ENCODE data around the gene AUTS2.

Gene AUTS2

DNA sequence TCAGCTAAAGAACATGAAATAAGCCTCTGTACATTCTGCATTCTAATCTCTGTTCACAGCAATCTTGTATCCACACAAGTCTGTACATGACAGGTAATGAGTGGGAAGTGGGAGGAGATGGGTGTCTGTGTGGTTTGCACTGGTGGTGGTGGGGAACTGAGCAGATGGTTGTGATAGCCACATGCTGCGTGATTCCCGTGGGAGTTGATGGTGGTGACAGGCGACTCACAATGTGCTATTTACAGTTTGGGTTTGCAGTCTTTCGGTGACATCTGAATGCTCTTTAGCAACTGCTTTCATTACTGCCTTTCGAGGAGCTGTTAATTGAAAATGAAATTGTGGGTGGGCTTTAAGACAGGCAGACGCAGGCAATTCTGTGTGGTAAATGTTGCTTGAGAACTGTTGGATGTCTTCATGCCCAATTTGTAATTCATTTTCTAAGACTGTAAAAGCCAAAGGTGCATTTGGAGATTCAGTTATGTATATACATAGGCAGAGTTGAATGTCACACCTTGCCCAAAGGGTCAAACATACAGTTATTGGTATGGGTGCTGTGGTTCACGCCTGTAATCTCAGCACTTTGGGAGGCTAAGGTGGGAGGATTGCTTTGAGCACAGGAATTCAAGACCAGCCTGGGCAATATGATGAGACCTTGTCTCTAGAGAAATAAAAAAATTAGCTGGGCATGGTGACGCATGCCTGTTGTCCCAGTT, 308.2 kb downstream of the AUTS2 start:
- no peak for TF ChIP-seq POLR2AphosphoS5 (IDR thresholded peaks at IDR 0.05; ENCODE audit: low read depth)
- Histone ChIP-seq H3K27ac (replicated peaks) (no peak overlapping the region), H3K27me3 (ENCODE audit: insufficient read depth, poor library complexity, severe bottlenecking) (no peaks in the 10 kb centered on the region), H3K4me3 (replicated peaks; ENCODE audit: insufficient read depth, low read length) (no peak overlapping the region)
- DNase-seq (ENCODE audit: low read depth in 1 of 2, low spot score in 1 of 2): no peak

DNA sequence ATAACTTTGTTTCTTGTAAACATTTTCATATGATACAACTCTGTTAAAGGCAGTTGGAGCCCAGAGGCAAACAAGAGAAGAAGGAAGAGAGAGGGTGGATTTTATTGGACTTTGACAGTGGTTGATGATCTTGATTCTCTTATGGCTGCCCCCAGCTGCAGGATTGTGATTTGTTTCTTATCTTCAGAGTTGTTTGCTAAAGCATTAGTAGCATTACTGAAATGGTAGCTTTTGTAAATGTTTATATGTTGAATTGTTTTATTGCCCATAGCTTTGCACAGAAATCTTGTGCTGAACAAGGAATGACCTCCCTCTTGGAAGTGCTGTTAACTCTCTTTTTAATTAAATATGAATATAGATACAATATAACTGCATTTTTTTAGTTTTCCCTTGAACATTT, 309.4 kb downstream of the AUTS2 start:
- TF ChIP-seq, protein P1, sequence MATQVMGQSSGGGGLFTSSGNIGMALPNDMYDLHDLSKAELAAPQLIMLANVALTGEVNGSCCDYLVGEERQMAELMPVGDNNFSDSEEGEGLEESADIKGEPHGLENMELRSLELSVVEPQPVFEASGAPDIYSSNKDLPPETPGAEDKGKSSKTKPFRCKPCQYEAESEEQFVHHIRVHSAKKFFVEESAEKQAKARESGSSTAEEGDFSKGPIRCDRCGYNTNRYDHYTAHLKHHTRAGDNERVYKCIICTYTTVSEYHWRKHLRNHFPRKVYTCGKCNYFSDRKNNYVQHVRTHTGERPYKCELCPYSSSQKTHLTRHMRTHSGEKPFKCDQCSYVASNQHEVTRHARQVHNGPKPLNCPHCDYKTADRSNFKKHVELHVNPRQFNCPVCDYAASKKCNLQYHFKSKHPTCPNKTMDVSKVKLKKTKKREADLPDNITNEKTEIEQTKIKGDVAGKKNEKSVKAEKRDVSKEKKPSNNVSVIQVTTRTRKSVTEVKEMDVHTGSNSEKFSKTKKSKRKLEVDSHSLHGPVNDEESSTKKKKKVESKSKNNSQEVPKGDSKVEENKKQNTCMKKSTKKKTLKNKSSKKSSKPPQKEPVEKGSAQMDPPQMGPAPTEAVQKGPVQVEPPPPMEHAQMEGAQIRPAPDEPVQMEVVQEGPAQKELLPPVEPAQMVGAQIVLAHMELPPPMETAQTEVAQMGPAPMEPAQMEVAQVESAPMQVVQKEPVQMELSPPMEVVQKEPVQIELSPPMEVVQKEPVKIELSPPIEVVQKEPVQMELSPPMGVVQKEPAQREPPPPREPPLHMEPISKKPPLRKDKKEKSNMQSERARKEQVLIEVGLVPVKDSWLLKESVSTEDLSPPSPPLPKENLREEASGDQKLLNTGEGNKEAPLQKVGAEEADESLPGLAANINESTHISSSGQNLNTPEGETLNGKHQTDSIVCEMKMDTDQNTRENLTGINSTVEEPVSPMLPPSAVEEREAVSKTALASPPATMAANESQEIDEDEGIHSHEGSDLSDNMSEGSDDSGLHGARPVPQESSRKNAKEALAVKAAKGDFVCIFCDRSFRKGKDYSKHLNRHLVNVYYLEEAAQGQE (IDR thresholded peaks at IDR 0.05; ENCODE audit: insufficient replicate concordance, low read depth): no peak
- no peak for TF ChIP-seq POLR2AphosphoS5 (IDR thresholded peaks at IDR 0.05; ENCODE audit: low read depth)
- TF ChIP-seq, protein P2, sequence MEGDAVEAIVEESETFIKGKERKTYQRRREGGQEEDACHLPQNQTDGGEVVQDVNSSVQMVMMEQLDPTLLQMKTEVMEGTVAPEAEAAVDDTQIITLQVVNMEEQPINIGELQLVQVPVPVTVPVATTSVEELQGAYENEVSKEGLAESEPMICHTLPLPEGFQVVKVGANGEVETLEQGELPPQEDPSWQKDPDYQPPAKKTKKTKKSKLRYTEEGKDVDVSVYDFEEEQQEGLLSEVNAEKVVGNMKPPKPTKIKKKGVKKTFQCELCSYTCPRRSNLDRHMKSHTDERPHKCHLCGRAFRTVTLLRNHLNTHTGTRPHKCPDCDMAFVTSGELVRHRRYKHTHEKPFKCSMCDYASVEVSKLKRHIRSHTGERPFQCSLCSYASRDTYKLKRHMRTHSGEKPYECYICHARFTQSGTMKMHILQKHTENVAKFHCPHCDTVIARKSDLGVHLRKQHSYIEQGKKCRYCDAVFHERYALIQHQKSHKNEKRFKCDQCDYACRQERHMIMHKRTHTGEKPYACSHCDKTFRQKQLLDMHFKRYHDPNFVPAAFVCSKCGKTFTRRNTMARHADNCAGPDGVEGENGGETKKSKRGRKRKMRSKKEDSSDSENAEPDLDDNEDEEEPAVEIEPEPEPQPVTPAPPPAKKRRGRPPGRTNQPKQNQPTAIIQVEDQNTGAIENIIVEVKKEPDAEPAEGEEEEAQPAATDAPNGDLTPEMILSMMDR (IDR thresholded peaks at IDR 0.05; ENCODE audit: insufficient read depth, low read length): no peak
- no peak for TF ChIP-seq GABPA (IDR thresholded peaks at IDR 0.05; ENCODE audit: low read depth)
- TF ChIP-seq SPI1 (IDR thresholded peaks at IDR 0.05; ENCODE audit: borderline replicate concordance, low read depth): no peak
- no peaks in the 10 kb centered on the region for H3K27me3 ChIP-seq (ENCODE audit: insufficient read depth, poor library complexity, severe bottlenecking)
- H3K4me3 ChIP-seq (replicated peaks; ENCODE audit: insufficient read depth, low read length): no peak overlapping the region
- DNase-seq (ENCODE audit: low read depth in 1 of 2, low spot score in 1 of 2): no peak
- no peak overlapping the region for H3K27ac ChIP-seq (replicated peaks)

DNA sequence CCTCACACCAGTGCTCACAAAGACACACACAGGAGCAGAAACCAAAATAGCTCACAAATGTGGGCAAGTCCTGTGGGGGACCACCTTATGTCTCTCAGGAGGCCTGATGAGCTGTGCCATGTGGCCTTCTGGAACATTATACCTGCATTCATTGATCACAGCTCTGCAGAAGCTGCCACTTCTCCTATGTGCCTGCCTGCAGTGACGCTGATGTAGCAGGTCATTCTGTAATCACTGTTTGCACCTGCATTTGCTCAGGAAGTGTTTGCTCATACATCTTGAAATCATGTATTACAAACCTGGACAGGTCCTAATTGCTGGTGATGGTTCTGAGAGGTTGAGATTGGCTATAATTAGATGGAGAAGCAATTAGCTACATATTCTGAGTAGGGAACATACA, 310.2 kb downstream of the AUTS2 start:
- Histone ChIP-seq H3K4me3 (replicated peaks; ENCODE audit: insufficient read depth, low read length) (no peak overlapping the region), H3K27ac (replicated peaks) (no peak overlapping the region), H3K27me3 (ENCODE audit: insufficient read depth, poor library complexity, severe bottlenecking) (no peaks in the 10 kb centered on the region)
- no peak for DNase-seq (ENCODE audit: low read depth in 1 of 2, low spot score in 1 of 2)
- TF ChIP-seq, protein P2 (IDR thresholded peaks at IDR 0.05; ENCODE audit: insufficient read depth, low read length): no peak
- TF ChIP-seq, protein P1 (IDR thresholded peaks at IDR 0.05; ENCODE audit: insufficient replicate concordance, low read depth): no peak
- no peak for TF ChIP-seq GABPA (IDR thresholded peaks at IDR 0.05; ENCODE audit: low read depth)
- no peak for TF ChIP-seq SPI1 (IDR thresholded peaks at IDR 0.05; ENCODE audit: borderline replicate concordance, low read depth)
- TF ChIP-seq POLR2AphosphoS5 (IDR thresholded peaks at IDR 0.05; ENCODE audit: low read depth): no peak

GRCh38 chr7:69910150-69910549, 311.9 kb downstream of the AUTS2 start:
- TF ChIP-seq, protein P1 (IDR thresholded peaks at IDR 0.05; ENCODE audit: insufficient replicate concordance, low read depth): no peak
- TF ChIP-seq, protein P2 (IDR thresholded peaks at IDR 0.05; ENCODE audit: insufficient read depth, low read length): no peak
- TF ChIP-seq GABPA (IDR thresholded peaks at IDR 0.05; ENCODE audit: low read depth): no peak
- TF ChIP-seq POLR2AphosphoS5 (IDR thresholded peaks at IDR 0.05; ENCODE audit: low read depth): no peak
- no peak for TF ChIP-seq SPI1 (IDR thresholded peaks at IDR 0.05; ENCODE audit: borderline replicate concordance, low read depth)
- no peak overlapping the region for H3K27ac ChIP-seq (replicated peaks)
- no peak for DNase-seq (ENCODE audit: low read depth in 1 of 2, low spot score in 1 of 2)
- no peak overlapping the region for H3K4me3 ChIP-seq (replicated peaks; ENCODE audit: insufficient read depth, low read length)
- no peaks in the 10 kb centered on the region for H3K27me3 ChIP-seq (ENCODE audit: insufficient read depth, poor library complexity, severe bottlenecking)

All from HL-60 (cell line).